AG04450 (cell line): Measurements from ENCODE around the gene TMEM121. TPM values are rescaled to one million over a fixed set of nuclear protein-coding genes. Genes with fewer than 3 reads are reported as not detected.
"Not testable (repeated sequence)": the region's sequence is repeated elsewhere in the genome, so short reads cannot be mapped to it uniquely, and the experiment has no call there.

Experiments used
- CTCF ChIA-PET: fragments of 300-600, 350-600 bp; formaldehyde crosslinking; extraction: SDS; loops from one replicate; lab custom pipeline; 2022; ENCODE audit warnings: antibody characterized with exemption, inconsistent platforms; lab: Charles Lee
- POLR2A ChIA-PET: fragments of 350-600 bp; formaldehyde crosslinking; extraction: SDS; loops from one replicate; lab custom pipeline; 2021; ENCODE audit warnings: antibody characterized with exemption, inconsistent platforms; lab: Yijun Ruan, JAX
- DNase-seq: peaks from one replicate; pipeline ENCODE4 v3.0.0-alpha.2; 2011; ENCODE audit warnings: low read depth, low spot score
- H3K27ac ChIP-seq: one replicate; pipeline ENCODE4 v1.5.1; 2012; ENCODE audit warnings: low read depth, low read length, control low read depth
- H3K27me3 ChIP-seq: one replicate; pipeline ENCODE4 v1.6.0; 2012; ENCODE audit warnings: low read length; ENCODE audit not compliant: control insufficient read depth, insufficient read depth
- H3K4me3 ChIP-seq: 2 replicates; pipeline ENCODE4 v1.5.1; 2011; ENCODE audit warnings: mild to moderate bottlenecking, low read depth, low read length, control low read depth
- H3K9me3 ChIP-seq: 2 replicates; pipeline ENCODE4 v1.5.1; 2012; ENCODE audit warnings: low read length; ENCODE audit not compliant: control insufficient read depth, insufficient read depth
- polyA plus RNA-seq: library from polyadenylated mRNA; depleted of rRNA; stranded (reverse); fragments of >200 nt; gene quantifications from 2 replicates; pipeline ENCODE4 v1.2.3, GENCODE V29; 2011
- TF ChIP-seq, protein P1 (sequence below): IDR thresholded peaks from 2 replicates; pipeline ENCODE4 v1.5.1; 2011; ENCODE audit warnings: low read depth, low read length, control low read depth, inconsistent platforms

The TMEM121 gene
- polyA plus RNA-seq, 1 experiment: 1.5 TPM

DNA sequence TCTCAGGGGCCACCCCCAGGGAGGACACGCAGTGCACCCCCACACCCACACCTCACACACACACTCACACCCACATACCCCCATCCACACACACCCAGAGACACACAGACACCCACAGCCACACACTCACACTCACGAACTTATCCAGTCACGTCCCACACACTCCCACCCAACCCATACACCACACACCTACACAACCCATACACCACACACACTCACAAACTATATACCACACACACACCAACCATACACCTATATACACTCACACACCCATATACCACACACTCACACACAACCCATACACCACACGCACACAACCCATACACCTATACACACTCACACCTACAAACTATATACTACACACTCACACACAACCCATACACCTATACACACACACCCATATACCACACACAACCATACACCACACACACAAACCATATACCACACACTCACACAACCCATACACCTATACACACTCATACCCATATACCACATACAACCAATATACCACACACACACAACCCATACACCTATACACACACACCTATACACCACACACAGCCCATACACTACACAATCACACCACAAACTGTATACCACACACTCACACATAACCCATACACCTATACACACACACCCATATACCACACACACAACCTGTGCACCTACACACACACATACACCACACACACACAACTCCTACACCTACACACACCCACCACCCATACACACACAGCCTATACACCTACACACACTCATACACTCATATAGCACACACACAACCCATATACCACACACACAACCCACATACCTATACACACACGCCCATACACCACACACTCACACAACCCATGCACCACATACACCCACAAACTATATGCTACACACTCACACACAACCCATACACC lies 42.7 kb downstream of the TMEM121 start:
- CTCF ChIA-PET: no interaction called here
- no peak for DNase-seq
- H3K27ac ChIP-seq: no peak overlapping the region
- H3K27me3 ChIP-seq: no peaks in the 10 kb centered on the region
- H3K4me3 ChIP-seq: no peak overlapping the region
- POLR2A ChIA-PET: no interaction called here
- TF ChIP-seq, protein P1, sequence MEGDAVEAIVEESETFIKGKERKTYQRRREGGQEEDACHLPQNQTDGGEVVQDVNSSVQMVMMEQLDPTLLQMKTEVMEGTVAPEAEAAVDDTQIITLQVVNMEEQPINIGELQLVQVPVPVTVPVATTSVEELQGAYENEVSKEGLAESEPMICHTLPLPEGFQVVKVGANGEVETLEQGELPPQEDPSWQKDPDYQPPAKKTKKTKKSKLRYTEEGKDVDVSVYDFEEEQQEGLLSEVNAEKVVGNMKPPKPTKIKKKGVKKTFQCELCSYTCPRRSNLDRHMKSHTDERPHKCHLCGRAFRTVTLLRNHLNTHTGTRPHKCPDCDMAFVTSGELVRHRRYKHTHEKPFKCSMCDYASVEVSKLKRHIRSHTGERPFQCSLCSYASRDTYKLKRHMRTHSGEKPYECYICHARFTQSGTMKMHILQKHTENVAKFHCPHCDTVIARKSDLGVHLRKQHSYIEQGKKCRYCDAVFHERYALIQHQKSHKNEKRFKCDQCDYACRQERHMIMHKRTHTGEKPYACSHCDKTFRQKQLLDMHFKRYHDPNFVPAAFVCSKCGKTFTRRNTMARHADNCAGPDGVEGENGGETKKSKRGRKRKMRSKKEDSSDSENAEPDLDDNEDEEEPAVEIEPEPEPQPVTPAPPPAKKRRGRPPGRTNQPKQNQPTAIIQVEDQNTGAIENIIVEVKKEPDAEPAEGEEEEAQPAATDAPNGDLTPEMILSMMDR: no peak
- peaks cover 79% of the 10 kb centered on the region for H3K9me3 ChIP-seq

DNA sequence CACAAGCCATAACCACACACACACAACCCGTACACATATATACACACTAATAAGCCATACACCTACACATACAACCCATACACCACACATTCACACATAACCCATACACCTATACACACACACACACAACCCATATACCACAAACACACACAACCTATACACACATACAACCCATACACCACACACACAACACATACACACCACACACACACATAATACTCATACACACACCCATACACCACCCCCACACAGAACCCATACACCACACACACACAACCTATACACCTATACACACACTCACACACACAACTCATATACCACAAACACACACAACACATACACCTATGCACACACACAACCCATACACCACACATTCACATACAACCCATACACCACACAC lies 44.1 kb downstream of the TMEM121 start:
- peaks cover 72% of the 10 kb centered on the region for H3K9me3 ChIP-seq
- TF ChIP-seq, protein P1: no peak
- no peak overlapping the region for H3K4me3 ChIP-seq
- no peak overlapping the region for H3K27ac ChIP-seq
- no peaks in the 10 kb centered on the region for H3K27me3 ChIP-seq
- POLR2A ChIA-PET: no interaction called here
- no peak for DNase-seq
- CTCF ChIA-PET: no interaction called here

DNA sequence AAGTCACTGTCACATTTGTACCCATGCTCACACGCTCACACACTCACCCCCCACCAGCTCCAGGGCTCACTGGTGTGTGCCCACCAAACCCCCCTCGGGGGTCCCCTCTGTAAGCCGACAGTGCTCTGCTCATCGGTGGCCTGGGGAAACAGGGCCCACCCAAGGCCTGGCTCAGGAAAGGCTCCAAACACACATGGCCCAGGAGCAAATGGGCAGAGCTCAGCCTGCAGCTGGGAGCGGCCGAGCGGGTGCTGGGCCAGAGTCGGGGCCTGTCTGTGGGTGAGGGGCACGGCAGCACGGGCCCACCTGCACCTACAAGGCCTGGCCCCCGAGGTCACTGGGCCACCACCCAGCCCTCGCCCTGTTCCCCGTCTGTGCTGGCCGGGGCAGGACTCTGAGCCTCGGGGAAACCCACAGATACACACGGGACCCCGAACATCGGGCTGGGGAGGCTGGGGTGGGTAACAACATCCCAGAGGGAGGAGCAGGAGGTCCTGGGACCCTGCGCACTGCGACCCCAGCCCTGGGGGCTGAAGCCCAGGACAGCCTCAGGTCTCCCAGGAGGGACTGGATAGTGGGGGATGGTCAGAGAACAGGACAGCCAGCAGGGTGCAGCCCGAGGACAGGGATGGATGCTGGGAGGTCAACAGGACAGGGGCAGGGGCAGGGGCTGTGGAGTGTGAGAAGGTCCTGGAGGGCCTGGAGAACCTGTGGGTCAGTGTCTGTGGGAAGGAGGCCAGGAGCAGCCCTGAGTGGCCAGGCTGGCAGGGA lies 45.0 kb downstream of the TMEM121 start:
- H3K9me3 ChIP-seq: peaks cover 71% of the 10 kb centered on the region
- CTCF ChIA-PET, POLR2A ChIA-PET, H3K4me3 ChIP-seq, DNase-seq, H3K27me3 ChIP-seq, H3K27ac ChIP-seq: not testable (repeated sequence)

DNA sequence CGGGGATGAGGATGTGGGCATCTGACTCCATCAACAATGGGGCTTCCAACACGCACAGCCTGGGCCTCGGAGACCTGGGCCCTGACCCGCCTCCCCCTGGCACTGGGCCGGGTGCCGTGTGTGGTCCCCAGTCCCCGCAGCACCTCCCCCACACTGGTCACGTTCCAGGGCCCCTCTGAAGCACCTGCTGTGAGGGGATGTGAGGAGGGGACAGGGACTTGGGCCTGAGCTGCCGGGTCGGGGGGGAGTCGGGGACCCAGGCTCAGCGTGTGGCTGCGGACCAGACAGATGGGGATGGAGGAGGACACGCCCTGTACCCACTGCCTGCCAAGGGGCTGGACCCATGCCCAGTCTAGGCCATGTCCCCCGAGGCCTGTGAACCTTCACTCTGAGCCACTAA lies 45.7 kb downstream of the TMEM121 start:
- H3K27me3 ChIP-seq, CTCF ChIA-PET: not testable (repeated sequence)

DNA sequence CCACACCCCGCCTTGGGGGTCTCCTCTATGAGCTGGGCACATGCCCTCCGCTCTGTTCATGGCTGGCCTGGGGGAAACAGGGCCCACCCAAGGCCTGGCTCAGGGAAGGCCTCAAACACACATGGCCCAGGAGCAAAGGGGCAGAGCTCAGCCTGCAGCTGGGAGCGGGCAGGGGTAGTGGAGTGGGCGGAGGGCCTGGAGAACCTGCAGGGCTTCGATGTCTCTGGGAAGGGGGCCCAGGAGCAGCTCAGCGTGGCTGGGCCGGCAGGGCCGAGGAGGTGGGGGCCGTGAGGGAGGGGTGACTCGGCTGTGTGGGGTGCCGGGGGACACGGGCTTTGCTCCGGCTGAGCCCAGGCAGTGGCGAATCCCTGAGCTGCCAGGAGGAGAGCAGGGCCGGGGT lies 47.5 kb downstream of the TMEM121 start:
- H3K27ac ChIP-seq, H3K27me3 ChIP-seq, H3K4me3 ChIP-seq, DNase-seq, POLR2A ChIA-PET, CTCF ChIA-PET: not testable (repeated sequence)
- H3K9me3 ChIP-seq: peaks cover 54% of the 10 kb centered on the region

More for the DNA sequence above, 45.7 kb downstream of the TMEM121 start:
- H3K4me3 ChIP-seq, POLR2A ChIA-PET, H3K27ac ChIP-seq, DNase-seq: not testable (repeated sequence)
- H3K9me3 ChIP-seq: peaks cover 65% of the 10 kb centered on the region

DNA sequence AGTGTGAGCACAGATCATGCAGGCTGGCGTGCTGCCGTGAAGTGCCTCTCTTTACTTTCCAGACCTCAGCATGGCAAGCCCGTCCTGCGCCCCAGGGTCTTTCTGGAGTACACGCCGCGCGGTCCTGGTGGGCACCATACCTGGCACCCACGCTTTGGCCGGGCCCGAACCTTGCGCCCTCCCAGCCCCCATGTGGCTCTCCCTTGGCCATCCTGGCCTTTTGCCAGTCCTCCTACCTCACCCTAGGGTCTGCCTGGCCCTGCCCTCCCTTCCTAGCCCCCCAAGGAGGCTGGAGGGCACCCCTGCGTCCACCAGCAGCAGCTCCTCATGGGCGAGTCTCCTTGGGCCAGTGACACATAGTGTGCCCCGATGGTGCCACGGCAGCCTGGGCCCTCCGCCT lies 48.0 kb downstream of the TMEM121 start:
- H3K27me3 ChIP-seq, H3K27ac ChIP-seq, CTCF ChIA-PET, POLR2A ChIA-PET, H3K4me3 ChIP-seq, DNase-seq: not testable (repeated sequence)
- peaks cover 49% of the 10 kb centered on the region for H3K9me3 ChIP-seq

DNA sequence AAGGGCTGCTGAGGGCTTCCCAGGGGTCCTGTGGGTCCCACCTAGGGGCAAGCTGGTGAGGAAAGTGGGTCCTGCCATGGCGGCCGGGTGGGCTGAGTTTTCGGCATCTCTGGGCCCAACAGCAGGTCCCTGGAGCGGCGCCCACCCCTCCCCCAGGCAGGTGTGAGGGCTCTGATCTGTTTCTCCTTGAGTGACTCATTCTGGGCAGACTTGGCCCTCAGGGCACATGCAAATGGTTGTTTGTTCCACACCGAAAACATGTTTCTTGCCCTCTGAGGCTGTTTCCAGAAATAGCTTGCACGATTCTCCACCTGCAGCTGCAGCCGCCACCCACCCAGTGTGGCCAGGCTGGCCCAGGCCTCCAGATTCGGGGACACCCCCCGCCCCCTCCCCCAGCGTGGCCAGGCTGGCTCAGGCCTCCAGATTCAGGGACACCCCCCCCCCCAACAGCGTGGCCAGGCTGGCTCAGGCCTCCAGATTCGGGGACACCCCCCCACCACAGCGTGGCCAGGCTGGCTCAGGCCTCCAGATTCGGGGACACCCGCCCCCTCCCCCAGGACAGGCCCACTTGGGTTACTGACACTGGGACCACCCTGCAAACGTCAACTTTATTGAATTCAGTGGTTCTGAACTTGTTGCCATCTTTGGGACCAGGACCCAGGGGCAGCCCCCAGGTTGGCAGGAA lies 48.8 kb downstream of the TMEM121 start:
- CTCF ChIA-PET, DNase-seq, H3K27me3 ChIP-seq, POLR2A ChIA-PET, H3K27ac ChIP-seq, H3K4me3 ChIP-seq: not testable (repeated sequence)
- H3K9me3 ChIP-seq: peaks cover 41% of the 10 kb centered on the region
